HG02840 (cell line): Measurements from ENCODE around the gene SORCS3.

ENCODE experiments used
- ATAC-seq: cut with Tn5 transposase; IDR thresholded peaks from one replicate; pipeline ENCODE4 v1.9.1; 2021; ENCODE audit warnings: mild to moderate bottlenecking, moderate library complexity, moderate number of reproducible peaks; ENCODE audit not compliant: unreplicated experiment, low FRiP score

SORCS3 gene

GRCh38 chr10:104822088-104822487, 181.0 kb downstream of the SORCS3 start:
- no peak for ATAC-seq

GRCh38 chr10:104824380-104825006, 183.4 kb downstream of the SORCS3 start:
- ATAC-seq: no peak

- ATAC-seq: no peak
These were observed 190.2 kb downstream of the SORCS3 start for GRCh38 chr10:104831272-104831671.

GRCh38 chr10:104834580-104834979, 193.5 kb downstream of the SORCS3 start:
- no peak for ATAC-seq

GRCh38 chr10:104835422-104835821, 194.3 kb downstream of the SORCS3 start:
- no peak for ATAC-seq

- no peak for ATAC-seq
These were observed 201.6 kb downstream of the SORCS3 start for GRCh38 chr10:104842704-104843103.

- no peak for ATAC-seq
These were observed 203.0 kb downstream of the SORCS3 start for GRCh38 chr10:104844073-104844472.

- no peak for ATAC-seq
These were observed 208.9 kb downstream of the SORCS3 start for GRCh38 chr10:104850023-104850422.

- ATAC-seq: no peak
These were observed 227.0 kb downstream of the SORCS3 start for GRCh38 chr10:104867966-104868598.

- no peak for ATAC-seq
These were observed 231.6 kb downstream of the SORCS3 start for GRCh38 chr10:104872691-104873090.

GRCh38 chr10:104873161-104873560, 232.1 kb downstream of the SORCS3 start:
- ATAC-seq: no peak

GRCh38 chr10:104875561-104875960, 234.5 kb downstream of the SORCS3 start:
- ATAC-seq: no peak

GRCh38 chr10:104880624-104881398, 239.7 kb downstream of the SORCS3 start:
- no peak for ATAC-seq

GRCh38 chr10:104881740-104882139, 240.7 kb downstream of the SORCS3 start:
- no peak for ATAC-seq

GRCh38 chr10:104892879-104893617, 252.0 kb downstream of the SORCS3 start:
- no peak for ATAC-seq

GRCh38 chr10:104893701-104894100, 252.6 kb downstream of the SORCS3 start:
- ATAC-seq: no peak

- no peak for ATAC-seq
These were observed 253.6 kb downstream of the SORCS3 start for GRCh38 chr10:104894681-104895080.

GRCh38 chr10:104895541-104895940, 254.5 kb downstream of the SORCS3 start:
- ATAC-seq: no peak

- no peak for ATAC-seq
These were observed 254.9 kb downstream of the SORCS3 start for GRCh38 chr10:104895981-104896380.

GRCh38 chr10:104897696-104898095, 256.6 kb downstream of the SORCS3 start:
- ATAC-seq: no peak

GRCh38 chr10:104899779-104900178, 258.7 kb downstream of the SORCS3 start:
- ATAC-seq: no peak
